Kidney glomerular epithelial cell (primary cell): ENCODE measurements around the gene OR5H6.
"Not testable (repeated sequence)": the region's sequence is repeated elsewhere in the genome, so short reads cannot be mapped to it uniquely, and the experiment has no call there.

Experiments used
- DNase-seq: peaks from one replicate; lab custom pipeline; 2025; lab: John Stamatoyannopoulos, UW

The OR5H6 gene

DNA sequence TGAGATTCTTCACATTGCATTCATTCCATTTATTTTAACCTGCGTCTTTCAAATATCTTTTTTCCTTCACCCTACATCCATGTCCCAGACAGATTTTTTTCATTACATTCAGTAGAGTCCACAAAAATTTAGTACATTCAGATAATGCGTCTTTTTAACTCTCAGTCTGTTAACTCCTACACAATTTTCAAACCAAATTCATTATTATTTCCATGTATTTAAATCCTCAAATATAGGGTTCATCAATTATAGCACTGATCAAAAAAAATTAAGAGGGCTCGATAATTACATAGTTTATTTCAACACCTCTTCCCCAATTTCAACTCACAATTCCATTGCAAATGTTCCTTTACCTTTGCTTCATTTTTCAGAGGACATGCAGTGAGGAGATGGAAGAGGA, at the start of gene OR5H6:
OR5H6 (plus strand) TSS at position 301 of the 400 bp plus-strand sequence; CDS start at position 390, 89 bp downstream.
- DNase-seq = no peak

DNA sequence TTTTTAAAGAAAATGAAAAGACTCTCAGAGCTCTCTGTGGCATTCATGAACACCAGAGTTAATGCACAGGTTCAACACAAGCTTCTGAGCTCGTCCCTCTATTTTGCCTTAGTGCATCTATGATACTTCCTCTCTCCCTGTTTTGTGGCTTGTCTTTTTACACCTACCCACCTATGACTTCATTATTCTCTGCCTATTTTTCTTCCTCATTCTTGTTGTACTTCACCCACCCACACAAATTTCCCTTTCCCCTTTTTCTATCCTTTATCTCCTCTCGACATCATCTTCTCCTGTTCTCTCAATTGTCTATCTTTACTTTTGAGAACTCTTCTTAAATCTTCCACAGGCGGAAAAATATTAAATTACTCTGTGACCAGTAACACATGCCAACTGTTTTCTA, 49.0 kb upstream of the OR5H6 start:
- DNase-seq = no peak

- DNase-seq = no peak
Observed at GRCh38 chr3:98223907-98224672, 40.0 kb upstream of the OR5H6 start.

GRCh38 chr3:98232489-98232888, 31.6 kb upstream of the OR5H6 start:
- no peak for DNase-seq

DNA sequence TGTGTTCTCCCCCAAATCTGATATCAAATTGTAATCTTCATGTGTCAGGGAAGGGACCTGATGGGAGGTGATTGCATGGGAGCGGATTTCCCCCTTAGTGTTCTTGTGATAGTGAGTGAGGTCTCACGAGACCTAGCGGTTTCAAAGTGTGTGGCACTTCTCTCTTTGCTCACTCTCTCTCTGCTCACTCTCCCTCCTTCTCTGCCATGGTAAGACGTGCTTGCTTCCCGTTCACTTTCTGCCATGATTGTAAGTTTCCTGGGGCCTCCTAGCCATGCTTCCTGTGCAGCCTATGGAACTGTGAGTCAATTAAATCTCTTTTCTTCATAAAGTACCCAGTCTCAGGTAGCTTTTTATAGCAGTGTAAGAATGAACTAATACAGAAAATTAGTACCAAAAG, 30.6 kb upstream of the OR5H6 start:
- DNase-seq = no peak

DNA sequence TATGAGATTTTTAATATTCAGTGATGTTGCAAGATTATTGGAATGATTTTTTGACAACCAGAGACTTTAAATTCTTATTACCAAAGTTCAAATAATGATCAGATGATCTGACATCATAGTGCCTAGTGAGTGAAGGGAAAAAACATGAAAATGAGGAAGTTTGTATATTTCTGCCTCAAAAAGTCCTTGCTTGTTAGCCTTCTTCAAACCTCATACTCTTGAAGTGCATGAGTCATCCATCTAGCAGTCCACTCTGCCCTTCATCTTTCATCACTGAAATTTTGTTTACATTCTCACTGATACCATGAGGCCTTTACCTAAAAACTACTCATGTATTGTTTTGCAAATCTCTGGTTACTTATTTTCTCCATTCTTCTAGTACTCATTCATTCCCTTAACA, 23.9 kb upstream of the OR5H6 start:
- DNase-seq = no peak

GRCh38 chr3:98242155-98242554, 21.9 kb upstream of the OR5H6 start:
- DNase-seq = no peak

GRCh38 chr3:98243843-98244242, 20.2 kb upstream of the OR5H6 start:
- DNase-seq = no peak

DNA sequence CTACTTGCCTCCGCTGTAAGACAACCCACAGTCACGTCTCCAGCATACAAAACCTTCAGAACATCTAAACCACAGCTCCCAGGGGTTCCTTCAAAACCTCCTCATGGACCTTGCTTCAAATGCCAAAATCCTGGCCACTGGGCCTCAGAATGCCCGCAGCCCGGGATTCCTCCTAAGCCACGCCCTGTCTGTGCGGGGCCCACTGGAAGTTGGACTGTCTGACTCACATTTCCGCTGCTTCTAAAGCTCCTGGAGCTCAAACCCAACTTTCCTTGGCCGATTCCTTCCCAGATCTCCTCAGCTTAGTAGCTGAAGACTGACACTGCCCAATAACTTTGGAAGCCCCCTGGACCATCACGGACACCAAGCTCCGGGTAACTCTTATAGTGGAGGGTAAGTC, 17.9 kb upstream of the OR5H6 start:
- no peak for DNase-seq

DNA sequence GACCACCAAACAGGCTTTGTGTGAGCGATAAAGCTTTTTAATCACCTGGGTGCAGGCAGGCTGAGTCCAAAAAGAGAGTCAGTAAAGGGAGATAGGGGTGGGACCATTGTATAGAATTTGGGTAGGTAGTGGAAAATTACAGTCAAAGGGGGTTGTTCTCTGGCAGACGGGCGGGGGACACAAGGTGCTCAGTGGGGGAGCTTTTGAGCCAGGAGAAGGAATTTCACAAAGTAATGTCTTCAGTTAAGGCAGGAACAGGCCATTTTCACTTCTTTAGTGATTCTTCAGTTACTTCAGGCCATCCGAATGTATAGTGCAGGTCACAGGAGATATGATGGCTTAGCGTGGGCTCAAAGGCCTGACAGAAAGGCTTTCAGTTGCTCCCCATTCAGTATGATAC, 8.0 kb upstream of the OR5H6 start:
- not testable (repeated sequence) for DNase-seq

DNA sequence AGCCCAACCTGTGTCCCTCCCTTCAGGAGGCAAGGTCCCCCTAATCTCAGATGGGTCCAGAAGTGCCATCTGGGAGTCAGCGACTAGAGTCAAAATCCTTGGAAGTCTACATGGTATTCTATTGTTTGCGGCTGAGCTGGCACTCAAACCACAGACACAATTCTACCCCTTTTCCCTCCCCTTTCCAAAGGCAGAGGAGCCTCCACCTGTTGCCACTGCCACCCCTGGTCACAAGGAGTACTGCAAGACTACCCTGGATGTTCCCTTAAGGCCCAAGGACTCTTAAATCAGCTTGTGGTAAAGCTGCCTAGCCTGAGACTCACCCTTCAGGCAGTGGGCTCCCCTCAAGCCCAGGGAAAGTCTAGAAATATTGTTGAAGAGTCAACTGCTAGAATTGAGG, 4.3 kb upstream of the OR5H6 start:
- no peak for DNase-seq

DNA sequence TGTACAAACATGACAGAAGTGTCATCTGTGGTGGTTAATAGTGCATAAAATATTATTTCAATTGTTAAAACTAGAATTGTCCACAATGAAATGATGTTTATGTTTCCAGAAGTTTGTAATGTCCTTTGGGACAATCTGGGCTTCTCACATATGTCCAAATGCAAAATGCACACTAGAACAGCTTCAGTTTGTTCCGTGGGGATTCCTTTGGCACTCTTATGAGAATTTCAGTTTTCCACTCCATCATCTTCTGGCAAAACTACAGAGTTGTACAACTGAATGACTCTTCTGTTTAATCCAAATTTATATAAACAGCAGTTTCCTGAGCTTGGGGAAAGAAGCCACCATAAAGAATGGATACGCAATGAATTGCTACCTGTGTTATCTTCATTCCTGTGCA, 2.0 kb upstream of the OR5H6 start:
- no peak for DNase-seq

- DNase-seq = no peak
Observed at GRCh38 chr3:98269846-98270245, 5.8 kb downstream of the OR5H6 start.

- no peak for DNase-seq
Observed at GRCh38 chr3:98272126-98272525, 8.1 kb downstream of the OR5H6 start.

DNA sequence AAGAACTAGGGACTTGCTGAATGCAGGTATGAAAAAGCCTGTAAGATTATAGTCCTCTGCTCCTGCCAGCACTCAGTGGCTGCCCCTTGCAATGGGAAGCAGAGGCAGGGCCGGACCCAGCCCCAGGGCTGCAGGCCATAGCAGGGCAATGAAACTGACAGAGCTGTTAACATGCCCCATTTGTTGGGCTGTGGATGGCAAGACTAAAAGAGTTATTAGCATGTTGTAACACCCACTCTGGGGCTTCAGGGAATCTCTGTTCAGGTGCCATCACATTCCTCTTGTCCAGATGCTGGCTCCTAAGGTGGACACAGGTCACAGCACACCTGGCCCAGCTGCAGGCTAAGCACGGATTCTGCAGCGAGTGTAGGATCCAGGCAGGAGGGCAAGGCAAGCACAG, 10.9 kb downstream of the OR5H6 start:
- no peak for DNase-seq

DNA sequence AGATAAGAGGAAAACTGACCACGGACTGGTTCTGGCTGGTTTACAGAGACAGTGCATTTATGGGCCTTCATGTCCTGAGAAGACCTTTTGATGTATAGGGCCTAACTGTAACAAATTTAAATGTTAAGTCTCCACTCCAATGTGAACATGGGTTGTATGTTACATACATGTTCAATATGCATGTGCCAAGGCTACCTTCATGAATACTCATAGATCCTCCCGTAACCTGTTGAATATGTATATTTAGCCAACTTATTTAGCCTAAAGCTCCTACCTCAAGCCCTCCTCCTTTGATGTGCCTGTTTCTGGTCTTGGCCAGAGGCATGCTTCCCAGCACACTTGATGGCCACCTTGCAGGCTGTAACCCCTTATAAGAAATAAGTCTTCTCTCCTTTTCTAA, 18.2 kb downstream of the OR5H6 start, which contains the start of gene OR5H2:
OR5H2 (plus strand) TSS at position 301 of the 400 bp plus-strand sequence. CDS start 398 bp downstream, outside the sequence.
- DNase-seq = no peak

DNA sequence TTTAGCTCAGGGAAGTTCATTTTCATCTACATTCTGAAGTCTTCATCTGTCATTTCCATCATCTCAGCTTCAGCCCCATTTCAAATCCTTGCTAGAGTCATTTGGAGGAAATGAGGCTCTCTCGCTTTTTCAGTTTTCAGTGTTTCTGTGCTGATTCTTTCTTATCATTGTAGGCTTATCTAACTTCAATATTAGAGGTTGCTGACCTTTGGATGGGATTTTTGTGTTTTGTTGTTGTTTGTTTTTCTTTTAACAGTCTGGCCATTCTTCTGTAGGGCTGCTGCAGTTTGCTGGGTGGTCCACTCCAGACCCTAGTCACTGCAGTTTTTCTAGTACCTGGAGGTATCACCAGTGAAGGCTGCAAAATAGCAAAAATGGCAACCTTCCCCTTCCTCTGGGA, 26.9 kb downstream of the OR5H6 start:
- DNase-seq = no peak

GRCh38 chr3:98291332-98291957, 27.4 kb downstream of the OR5H6 start:
- no peak for DNase-seq
